ENCODE data around the gene PLD2.
"Not testable (repeated sequence)": the region's sequence is repeated elsewhere in the genome, so short reads cannot be mapped to it uniquely, and the experiment has no call there.

PLD2 gene

GRCh38 chr17:4789951-4790704, 16.8 kb upstream of the PLD2 start:
- DNase-seq = peak; percentile 89

DNA sequence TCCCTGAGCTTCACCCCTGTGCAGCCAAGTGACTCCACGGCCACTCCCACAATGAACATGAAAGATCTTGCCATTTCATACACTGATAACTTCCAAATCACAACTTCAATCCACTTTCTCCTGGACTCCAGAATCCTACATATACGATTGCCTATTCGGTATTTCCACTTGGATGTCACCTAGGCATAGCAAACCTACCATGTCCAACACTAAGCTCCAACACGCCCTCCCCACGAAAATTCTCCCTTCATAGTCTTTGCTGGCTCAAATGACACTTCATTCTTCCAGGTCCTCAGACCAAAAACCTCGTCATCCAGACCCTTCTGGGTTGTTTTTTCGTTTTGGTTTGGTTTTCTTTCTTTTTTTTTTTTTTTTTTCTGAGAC, 16.3 kb upstream of the PLD2 start:
- no peak for DNase-seq

DNA sequence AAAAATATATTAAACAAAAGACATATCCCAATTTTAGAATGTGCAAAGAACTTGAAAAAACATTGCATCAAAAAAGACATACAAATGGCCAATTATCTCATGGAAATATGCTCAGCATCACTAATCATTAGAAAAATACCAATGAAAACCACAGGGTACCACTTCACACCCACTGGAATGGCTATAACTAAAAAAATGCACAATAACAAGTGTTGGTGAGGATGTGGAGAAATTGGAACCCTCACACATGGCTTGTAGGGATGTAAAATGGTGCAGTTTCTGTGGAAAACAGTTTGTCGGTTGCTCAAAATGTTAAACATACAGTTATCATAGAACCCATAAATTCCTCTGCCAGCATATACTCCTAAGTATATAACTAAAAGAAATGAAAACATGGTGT, 11.8 kb upstream of the PLD2 start:
- DNase-seq = no peak

DNA sequence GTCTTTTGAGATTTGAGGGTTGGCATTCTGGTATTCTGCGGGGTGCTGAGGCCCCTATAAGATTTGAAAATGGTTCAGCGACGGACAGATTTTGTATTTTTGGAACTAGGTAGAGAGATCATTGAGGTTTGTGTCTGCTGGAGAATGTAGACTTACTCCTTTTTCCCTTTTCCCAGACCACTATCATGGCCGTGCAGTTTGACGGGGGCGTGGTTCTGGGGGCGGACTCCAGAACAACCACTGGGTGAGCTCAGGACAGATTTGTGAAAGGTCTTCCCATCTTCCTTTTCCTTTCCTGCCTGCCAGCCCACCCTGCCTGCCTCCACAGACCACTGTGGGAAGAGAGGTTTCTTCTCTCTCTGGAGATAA, 10.4 kb upstream of the PLD2 start:
- DNase-seq = peak; percentile 70

GRCh38 chr17:4800462-4801196, 6.3 kb upstream of the PLD2 start:
- no peak for DNase-seq

- no peak for DNase-seq
Measured at GRCh38 chr17:4802228-4802627, 4.7 kb upstream of the PLD2 start, which contains the start of gene C17orf114. Gene C17orf114, minus strand, starts transcription at chr17:4802328.

DNA sequence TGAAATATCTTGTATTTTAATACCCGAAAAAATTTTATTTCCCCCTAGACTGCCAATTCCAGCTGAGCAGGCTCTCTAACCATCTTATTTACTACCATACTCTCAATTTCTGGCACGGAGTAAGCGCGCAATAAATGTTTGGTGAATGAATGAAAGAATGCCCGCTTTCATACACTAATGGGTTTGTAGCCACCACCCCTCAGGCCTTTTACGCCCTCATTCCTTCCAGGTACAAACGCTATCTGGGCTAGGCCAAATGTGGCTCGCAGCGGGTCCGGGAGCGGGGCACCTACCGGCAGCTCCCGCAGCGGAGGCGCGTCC, 536 bp upstream of the PLD2 start:
- no peak for DNase-seq

DNA sequence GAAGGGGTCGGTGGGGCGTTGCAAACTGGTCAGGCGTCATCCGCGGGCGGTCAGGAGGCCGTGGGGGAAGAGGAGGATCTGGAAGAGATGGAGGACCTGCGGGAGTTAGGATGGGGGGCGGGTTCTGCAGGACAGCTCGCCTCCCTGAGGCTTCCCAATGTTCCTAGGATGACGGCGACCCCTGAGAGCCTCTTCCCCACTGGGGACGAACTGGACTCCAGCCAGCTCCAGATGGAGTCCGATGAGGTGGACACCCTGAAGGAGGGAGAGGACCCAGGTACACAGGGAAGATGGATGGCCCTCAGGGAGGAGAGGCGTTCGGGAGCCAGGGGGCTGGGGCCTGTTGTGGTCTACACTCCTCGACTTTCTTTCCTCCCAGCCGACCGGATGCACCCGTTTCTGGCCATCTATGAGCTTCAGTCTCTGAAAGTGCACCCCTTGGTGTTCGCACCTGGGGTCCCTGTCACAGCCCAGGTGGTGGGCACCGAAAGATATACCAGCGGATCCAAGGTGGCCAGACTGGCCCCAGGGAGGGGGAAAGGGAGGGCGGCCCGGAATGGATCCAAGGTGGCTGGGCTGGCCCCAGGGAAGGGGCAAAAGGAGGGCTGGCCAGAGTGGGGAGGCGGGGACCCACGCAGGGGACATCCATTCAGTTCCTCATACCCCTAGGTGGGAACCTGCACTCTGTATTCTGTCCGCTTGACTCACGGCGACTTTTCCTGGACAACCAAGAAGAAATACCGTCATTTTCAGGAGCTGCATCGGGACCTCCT, 839 bp downstream of the PLD2 start:
- no peak for DNase-seq

- DNase-seq = no peak
Measured at GRCh38 chr17:4808378-4808767, 1.4 kb downstream of the PLD2 start.

DNA sequence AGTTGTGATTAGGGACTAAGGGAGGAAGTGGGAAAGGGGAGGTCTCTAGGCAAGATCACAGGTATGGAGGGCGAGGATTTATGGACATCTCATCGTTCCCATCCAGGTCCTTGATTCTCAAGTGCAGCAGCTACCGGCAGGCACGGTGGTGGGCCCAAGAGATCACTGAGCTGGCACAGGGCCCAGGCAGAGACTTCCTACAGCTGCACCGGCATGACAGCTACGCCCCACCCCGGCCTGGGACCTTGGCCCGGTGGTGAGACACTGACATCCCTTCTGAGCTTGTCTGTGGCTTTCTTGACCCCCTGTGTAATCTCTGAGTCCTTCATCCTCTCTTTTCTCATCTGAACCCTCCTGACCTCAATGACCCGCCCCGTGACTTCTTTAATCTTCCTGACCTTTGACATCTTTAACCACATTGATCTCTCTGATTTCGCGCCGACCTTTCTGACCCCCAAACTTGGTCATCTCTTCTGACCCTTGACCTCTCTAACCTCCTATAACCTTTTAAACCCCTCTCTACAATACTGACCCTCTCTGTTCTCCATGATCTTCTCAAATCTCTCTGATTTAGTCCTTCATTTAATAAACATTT, 3.8 kb downstream of the PLD2 start:
- peak; percentile 75 for DNase-seq

GRCh38 chr17:4811471-4811870, 4.5 kb downstream of the PLD2 start:
- DNase-seq = no peak

GRCh38 chr17:4812690-4813089, 5.7 kb downstream of the PLD2 start:
- DNase-seq = no peak

DNA sequence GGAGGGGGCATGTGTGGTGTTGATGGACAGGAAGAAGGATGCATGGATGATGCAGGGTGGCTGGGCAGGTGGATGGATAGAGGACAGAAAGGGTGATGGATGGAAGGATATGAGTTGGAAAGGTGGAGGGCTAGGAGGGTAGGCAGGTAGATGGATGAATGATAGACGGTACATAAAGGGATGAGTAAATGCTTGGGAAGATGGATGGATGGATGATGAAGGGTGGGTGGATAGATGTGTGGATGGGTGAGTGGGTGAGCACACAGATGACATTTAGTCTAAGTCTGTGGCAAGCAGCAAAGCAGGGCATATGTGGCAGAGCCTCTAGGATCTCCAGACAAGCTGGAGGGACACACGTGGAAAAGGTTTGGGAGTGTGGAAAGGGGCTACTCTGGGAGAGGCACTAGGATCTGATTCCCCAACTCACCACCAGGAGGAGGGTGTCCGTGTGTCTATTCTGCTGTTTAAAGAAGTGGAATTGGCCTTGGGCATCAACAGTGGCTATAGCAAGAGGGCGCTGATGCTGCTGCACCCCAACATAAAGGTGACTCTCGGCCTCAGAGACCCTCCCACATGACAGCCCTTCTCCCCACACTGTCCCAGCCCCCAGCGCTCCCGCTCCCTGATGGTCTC, 8.2 kb downstream of the PLD2 start:
- DNase-seq = peak; percentile 47

DNA sequence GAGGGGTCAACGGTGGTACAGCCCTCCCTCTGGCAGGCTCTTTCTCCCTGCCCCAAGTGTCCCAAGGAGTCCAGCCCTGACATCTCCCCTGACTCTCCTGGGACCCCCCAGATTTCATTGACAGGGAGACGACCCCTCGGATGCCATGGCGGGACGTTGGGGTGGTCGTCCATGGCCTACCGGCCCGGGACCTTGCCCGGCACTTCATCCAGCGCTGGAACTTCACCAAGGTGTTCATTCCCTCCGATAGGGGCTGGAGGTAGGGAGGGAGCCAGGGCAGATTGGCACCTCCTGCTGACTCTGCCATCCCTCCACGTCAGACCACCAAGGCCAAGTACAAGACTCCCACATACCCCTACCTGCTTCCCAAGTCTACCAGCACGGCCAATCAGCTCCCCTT, 9.9 kb downstream of the PLD2 start:
- no peak for DNase-seq

GRCh38 chr17:4818276-4818675, 11.3 kb downstream of the PLD2 start:
- DNase-seq = no peak

GRCh38 chr17:4822835-4823234, 15.9 kb downstream of the PLD2 start:
- no peak for DNase-seq

DNA sequence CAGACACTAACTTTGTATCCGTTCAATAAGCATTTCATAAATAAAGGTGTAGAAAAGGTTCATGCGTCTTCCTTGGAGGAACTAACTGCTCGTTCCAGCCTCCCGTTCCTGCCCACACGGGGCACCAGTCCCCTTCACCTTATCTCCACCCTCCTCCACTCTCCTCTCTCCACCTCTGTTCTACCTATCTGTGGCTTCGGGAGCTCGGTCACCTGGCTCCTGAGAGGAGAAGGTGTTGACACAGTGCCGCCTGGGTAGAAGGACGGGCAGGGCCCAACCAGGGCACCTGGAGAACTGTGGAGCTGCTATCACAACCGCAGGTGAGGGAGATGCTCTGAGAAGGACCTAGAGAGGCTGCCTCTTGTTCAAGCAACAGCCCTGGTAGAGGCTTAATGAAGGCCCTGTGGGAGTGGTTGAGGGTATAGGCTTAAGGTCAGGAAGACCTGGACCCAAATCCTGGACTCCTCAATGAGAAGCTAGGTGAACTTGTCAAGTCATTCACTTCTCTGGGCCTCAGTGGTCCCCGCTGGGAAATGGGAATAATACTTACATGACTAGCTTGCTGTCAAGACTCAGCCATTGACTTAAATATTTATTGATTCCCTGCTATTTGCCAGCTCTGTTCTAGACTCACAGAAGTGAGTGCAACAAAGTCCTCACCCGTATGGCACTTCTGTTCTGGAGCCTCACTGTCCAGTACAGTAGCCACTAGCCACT, 16.6 kb downstream of the PLD2 start:
- no peak for DNase-seq

GRCh38 chr17:4827399-4827798, 20.4 kb downstream of the PLD2 start:
- no peak for DNase-seq

- not testable (repeated sequence) for DNase-seq
Measured at GRCh38 chr17:4832829-4833177, 25.9 kb downstream of the PLD2 start.

DNA sequence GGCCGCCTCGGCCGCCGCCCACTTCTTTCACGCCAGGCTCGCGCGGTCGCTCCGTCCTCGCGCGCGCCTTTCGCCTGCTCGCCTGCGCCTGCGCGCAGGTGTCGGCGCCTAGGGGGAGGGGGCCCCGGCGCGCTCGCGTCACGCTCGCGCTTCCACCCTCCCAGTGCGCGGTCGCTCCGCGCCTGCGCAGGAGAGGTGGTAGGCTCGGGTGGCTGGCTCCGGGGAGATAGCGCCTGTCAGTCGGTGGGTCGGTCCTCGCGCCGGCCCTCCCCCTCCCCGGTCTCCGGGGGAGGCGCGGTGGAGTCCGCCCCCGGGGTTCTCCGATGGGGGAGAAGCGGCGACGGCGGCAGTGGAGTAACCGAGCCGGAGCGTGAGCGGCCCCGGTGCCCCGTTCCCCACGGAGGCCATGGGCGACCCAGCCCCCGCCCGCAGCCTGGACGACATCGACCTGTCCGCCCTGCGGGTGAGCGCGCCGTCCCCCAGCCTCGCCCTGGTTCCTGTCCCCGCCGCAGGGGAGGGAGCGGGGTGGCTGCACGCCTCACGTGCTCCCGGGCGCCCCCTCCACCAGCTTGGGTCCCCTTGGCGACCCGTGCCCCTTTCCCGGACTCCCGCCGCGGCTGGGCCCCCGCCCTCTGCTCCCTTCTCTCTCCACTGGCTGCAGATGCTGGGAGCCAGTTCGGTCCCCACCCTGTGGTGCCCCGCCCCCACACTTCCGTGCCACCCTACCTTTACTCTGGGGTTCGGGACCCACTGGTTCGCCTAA, 26.4 kb downstream of the PLD2 start, which contains the start of gene MINK1:
TSS of gene MINK1 (plus strand) at position 163 of the 763 bp plus-strand sequence. CDS start at position 407, 244 bp downstream.
- peak; percentile 96 for DNase-seq

GRCh38 chr17:4833941-4834680, 27.2 kb downstream of the PLD2 start:
- peak; percentile 41 for DNase-seq
